K562 (cell line): ENCODE measurements around the gene TUBA1A. TPM values are rescaled to one million over a fixed set of nuclear protein-coding genes. Genes with fewer than 3 reads are reported as not detected.

ENCODE experiments used
- BRCA1 ChIP-seq, 2 experiments: fragments of 450-650 bp in 1 of 2; sonication (generic) in 1 of 2; formaldehyde crosslinking in 1 of 2; IDR thresholded peaks; 2 replicates each; pipeline versions ENCODE4 v1.5.0 to v1.6.1; 2017 to 2020; ENCODE audit warnings: mild to moderate bottlenecking in 1 of 2, missing genetic modification reagents in 1 of 2
- BRD9 ChIP-seq: fragments of 450-650 bp; IDR thresholded peaks from 2 replicates; pipeline ENCODE4 v1.6.1; 2018; ENCODE audit warnings: low read depth; ENCODE audit not compliant: partially characterized antibody
- CLOCK ChIP-seq: fragments of 250-450 bp; sonication (Bioruptor Pico); IDR thresholded peaks from 2 replicates; pipeline ENCODE4 v1.4.0; 2020; ENCODE audit warnings: mild to moderate bottlenecking, moderate library complexity, borderline replicate concordance
- CUX1 ChIP-seq: fragments of 200-800 bp; sonication (Bioruptor generic); IDR thresholded peaks from 2 replicates; pipeline ENCODE4 v1.6.1; 2016; ENCODE audit warnings: missing genetic modification characterization, missing compliant biosample characterization
- EGR1 ChIP-seq: fragments of 450-650 bp; conservative IDR thresholded peaks from 2 replicates; pipeline ENCODE4 v1.6.1; 2017; ENCODE audit warnings: mild to moderate bottlenecking
- NR3C1 ChIP-seq: sonication (generic); formaldehyde crosslinking; IDR thresholded peaks from 2 replicates; pipeline ENCODE4 v1.8.1; 2022; ENCODE audit warnings: missing genetic modification reagents
- RFX1 ChIP-seq: fragments of 450-650 bp; IDR thresholded peaks from 2 replicates; pipeline ENCODE4 v1.6.1; 2016; ENCODE audit warnings: mild to moderate bottlenecking, moderate library complexity
- RFX7 ChIP-seq: fragments of 250-450 bp; sonication (Bioruptor Pico); IDR thresholded peaks from 2 replicates; pipeline ENCODE4 v1.5.1; 2021; ENCODE audit warnings: mild to moderate bottlenecking
- TBL1XR1 ChIP-seq, 2 experiments: IDR thresholded peaks; 2 replicates each; pipeline ENCODE4 v1.6.1; 2012; ENCODE audit warnings: improper control_type of control experiment in 2 of 2, low read length in 2 of 2, mild to moderate bottlenecking in 1 of 2
- XRCC3 ChIP-seq: fragments of 450-650 bp; IDR thresholded peaks from 2 replicates; pipeline ENCODE4 v1.6.1; 2017; ENCODE audit warnings: mild to moderate bottlenecking, moderate library complexity
- ZBTB11 ChIP-seq, 3 experiments: fragments of 200-800 bp in 1 of 3; fragments of 250-450 bp in 1 of 3; fragments of 450-650 bp in 1 of 3; sonication (Bioruptor Pico) in 1 of 3; sonication (Bioruptor generic) in 1 of 3; formaldehyde crosslinking in 1 of 3; IDR thresholded peaks; 2 replicates each; pipeline versions ENCODE4 v1.6.1 to v1.8.0; 2016 to 2022; ENCODE audit warnings: mild to moderate bottlenecking in 2 of 3, missing genetic modification characterization in 2 of 3, missing compliant biosample characterization in 1 of 3, moderate library complexity in 1 of 3
- ZNF274 ChIP-seq: IDR thresholded peaks from 2 replicates; pipeline ENCODE4 v1.6.1; 2011; ENCODE audit warnings: low read depth, mild to moderate bottlenecking, low read length, moderate library complexity, borderline replicate concordance
- ZNF41 ChIP-seq: fragments of 250-450 bp; sonication (Bioruptor Pico); conservative IDR thresholded peaks from 2 replicates; pipeline ENCODE4 v1.4.0; 2020; ENCODE audit warnings: mild to moderate bottlenecking
- ZNF778 ChIP-seq: fragments of 450-650 bp; formaldehyde crosslinking; IDR thresholded peaks from 2 replicates; pipeline ENCODE4 v1.4.0; 2020; ENCODE audit warnings: mild to moderate bottlenecking, moderate library complexity
- polyA plus RNA-seq, 8 experiments: library from polyadenylated mRNA; depleted of rRNA in 4 of 8; stranded (reverse) in 5 of 8; unstranded in 3 of 8; fragments of >200 nt; fragmentation: Nextera tagmentation in 2 of 8; fragmentation: Illumina TruSeq in 1 of 8; extraction: Ambion mirVana in 2 of 8; extraction: Trizol in 1 of 8; gene quantifications; 2 replicates each; pipeline versions ENCODE4 v1.2.1 to v1.2.3, GENCODE V29; 2011 to 2014; ENCODE audit warnings: inconsistent platforms in 1 of 8, missing spikeins in 1 of 8
- total RNA-seq, 7 experiments: library from RNA; depleted of rRNA in 6 of 7; stranded (reverse); fragments of >200 nt in 6 of 7; fragmentation: Illumina TruSeq in 2 of 7; extraction: Trizol in 2 of 7; gene quantifications; 2 replicates each; pipeline versions ENCODE4 v1.2.1 to v1.2.3, GENCODE V29; 2011 to 2021; ENCODE audit warnings: low replicate concordance in 1 of 7

TUBA1A gene
- total and polyA plus RNA-seq, 9 of the 15 experiments (the other 6 are each of a cell fraction or from before 2014, with no cell fraction given), result 7.4 to 45.1 (median 11.9) TPM

- TF ChIP-seq CUX1 (no peak), BRD9 (peak; percentile 71), ZBTB11 (CRISPR knock-in tag; IDR thresholded peaks at IDR 0.05) (peak in 1 of 3 experiments; percentile 78; a peak in 1 of 6 replicates), EGR1 (no peak), CLOCK (no peak), TBL1XR1 (IDR thresholded peaks at IDR 0.05; ENCODE audit: low read length in 2 of 2) (peak; percentile 90 to 92), XRCC3 (no peak), BRCA1 (IDR thresholded peaks at IDR 0.05) (no peak), BRCA1 (CRISPR knock-in tag; IDR thresholded peaks at IDR 0.05) (no peak), NR3C1 (CRISPR knock-in tag) (no peak), RFX1 (no peak), ZNF41 (CRISPR knock-in tag) (no peak), ZNF778 (CRISPR knock-in tag) (no peak), ZNF274 (peak; percentile 78), RFX7 (CRISPR knock-in tag) (no peak)
These were observed 44.3 kb upstream of the TUBA1A start (continued) for GRCh38 chr12:49232940-49233841.
